GM11168 (cell line): ENCODE results near the gene TSC22D3.
"Not testable (repeated sequence)": the region's sequence is repeated elsewhere in the genome, so short reads cannot be mapped to it uniquely, and the experiment has no call there.

ENCODE experiments used
- in situ Hi-C: fragments of 300-500 bp; cut with MboI; formaldehyde crosslinking; loops from one replicate; pipeline ENCODE4 v1.12.0; 2022; ENCODE audit warnings: low sequenced_read_pairs; ENCODE audit not compliant: unreplicated experiment

The TSC22D3 gene

DNA sequence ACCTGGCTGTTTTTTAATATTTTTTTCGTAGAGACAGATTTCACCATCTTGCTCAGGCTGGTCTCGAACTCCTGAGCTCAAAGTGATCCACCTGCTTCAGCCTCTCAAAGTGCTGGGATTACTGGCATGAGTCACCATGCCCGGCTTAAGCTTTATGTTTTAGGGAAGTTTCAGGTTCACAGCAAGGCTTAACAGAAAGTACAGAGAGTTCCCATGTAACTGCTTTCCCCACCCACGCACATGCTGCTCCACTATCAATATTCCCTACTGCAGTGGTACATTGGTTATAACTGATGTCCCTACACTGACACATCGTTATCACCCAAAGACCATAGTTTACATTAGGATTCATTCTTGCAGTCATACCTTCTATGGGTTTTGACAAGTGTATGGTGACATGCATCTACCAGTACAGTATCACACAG lies 84.6 kb downstream of the TSC22D3 start:
- in situ Hi-C loops = no loop called here

DNA sequence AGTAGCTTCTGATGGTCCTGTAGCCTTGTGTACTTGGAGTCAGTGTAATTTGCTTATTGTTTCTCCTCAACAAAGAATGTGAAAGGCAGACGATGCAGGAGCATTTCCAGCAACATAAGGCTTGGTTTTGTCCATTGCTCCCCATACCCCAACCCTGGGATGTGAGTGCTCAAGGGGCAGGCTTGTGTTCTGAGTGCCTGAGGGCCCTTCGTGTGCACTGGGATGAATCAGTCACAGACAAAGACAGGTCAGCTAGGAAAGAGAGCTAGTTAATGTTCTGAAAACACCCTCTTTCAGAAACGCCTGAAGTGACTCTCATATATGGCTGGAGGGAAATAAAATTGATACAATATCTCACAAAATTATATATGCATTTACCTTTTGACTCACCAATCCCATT lies 88.1 kb downstream of the TSC22D3 start:
- in situ Hi-C loops = no loop called here

DNA sequence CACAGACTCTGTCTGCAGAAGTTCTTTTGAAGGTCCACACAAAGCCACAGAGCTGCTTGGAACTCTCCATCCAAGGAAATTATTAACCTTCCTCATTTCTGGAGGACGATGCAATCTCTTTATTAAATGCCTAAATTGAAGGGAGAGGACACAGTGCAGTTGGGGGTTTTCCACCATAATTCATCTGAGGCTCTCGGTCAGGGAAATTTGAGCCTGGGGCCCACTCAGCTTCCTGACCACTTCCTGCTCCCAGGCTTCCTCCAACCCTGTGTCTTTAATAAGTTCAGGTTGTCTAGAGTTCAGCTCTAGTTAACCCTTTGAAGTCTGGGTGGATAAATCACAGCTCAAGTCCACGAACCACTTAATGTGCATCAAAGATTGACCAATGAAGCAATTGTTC lies 88.8 kb downstream of the TSC22D3 start:
- in situ Hi-C loops = no loop called here

DNA sequence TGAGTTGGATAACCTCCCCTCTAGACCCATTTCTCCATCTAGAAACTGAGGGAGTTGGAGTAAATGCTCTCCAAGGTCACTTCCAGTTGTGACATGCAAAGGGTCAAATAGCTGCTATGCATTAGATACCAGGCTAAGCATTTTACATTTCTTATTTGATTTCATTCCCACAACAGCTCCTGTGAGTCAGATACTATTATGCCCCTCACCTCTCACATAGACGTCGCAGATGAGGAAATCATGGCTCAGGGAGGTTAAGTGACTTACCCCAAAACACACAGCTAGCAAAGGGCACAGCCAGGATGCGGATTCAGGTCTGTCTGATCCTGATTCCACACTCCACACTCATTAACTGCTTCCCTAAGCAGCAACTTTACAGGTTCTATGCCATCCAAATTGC lies 89.6 kb downstream of the TSC22D3 start:
- in situ Hi-C loops = no loop called here

DNA sequence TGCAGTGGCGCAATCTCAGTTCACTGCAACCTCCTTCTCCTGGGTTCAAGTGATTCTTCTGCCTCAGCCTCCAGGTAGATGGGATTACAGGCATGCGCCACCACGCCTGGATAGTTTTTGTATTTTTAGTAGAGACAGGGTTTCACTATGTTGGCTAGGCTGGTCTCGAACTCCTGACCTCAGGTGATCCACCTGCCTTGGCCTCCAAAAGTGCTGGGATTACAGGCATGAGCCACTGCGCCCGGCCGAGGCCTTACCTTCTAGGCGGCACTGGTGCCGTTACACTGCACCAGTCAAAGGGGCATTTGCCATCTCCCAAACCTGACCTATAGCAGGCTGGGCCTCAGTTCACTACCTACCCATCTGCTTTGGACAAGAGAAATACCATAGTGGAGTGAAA lies 90.0 kb downstream of the TSC22D3 start:
- in situ Hi-C loops = not testable (repeated sequence)

DNA sequence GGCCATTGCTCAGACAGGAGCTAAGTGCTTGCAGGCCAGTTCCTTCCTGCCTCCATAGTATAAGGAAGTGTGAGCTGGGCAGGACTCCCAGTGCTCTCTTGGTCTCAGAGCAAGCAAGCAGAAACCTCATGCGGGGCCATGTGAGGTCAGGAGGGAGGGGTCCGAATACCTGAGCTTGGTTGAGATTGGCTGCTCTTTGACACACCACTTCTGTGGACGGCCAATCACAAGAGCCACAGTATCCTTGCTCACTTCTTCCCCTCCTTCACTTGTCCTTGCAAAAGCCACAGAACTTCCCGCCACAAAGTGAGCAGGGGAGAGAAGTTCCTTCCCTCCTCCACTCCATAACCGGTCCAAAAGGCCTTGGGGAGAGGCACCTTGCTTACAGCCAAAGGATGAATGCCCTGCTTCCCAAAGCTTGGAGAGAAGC lies 90.6 kb downstream of the TSC22D3 start:
- in situ Hi-C loops = no loop called here

DNA sequence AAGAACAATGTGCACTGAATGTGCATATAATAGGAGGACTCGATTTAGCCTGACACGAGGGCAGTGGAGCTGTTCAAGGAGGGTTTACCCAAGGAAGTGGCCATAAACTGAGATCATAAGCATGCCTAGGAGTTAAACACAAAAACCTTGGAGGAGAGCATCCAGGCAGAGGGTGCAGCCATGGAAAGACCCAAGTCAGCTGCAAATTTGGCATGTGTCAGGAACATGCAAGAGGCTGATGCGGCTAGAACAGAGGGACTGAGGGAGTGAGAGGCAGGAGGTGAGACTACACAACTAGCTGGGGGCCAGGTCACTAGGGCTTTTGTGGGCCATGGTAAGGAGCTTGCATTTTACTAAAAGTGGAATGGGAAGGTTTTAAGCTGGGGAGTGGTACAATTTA lies 91.7 kb downstream of the TSC22D3 start:
- in situ Hi-C loops = no loop called here

DNA sequence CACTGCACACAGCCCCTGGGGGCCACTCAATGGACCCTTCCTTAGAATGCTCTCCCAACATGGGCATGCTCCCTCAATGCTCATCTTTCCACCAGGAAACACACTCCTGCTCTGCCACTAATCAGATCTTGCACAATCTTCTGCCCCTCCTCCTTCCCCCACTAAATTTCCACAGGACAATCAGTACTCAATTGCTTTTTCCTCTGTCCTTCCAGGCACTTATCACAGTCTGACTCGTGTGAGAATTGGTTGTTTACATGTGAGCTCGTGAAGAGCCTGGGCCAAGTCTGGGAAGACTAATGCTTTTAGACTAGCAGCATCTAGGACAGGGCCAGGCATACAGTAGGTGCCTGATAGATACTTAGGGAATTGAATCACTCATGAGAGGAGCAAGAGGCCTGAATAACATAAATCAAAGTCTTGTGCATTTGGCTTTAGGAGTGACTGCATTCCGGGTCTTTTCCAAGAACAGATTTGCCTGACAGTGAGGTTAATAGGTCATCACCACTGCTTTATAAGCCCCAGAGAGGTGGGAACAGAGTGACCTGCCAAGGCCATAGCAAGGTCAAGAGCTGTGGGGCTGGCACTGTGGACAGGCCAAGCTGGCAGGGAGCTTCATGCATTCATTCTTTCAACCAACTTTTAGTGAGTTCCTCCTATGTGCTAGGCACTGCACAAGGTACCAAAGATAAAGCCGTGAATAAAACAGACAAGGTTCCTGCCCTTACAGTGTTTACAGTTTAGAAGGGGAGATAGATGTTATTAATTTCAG lies 92.3 kb downstream of the TSC22D3 start:
- in situ Hi-C loops = no loop called here

DNA sequence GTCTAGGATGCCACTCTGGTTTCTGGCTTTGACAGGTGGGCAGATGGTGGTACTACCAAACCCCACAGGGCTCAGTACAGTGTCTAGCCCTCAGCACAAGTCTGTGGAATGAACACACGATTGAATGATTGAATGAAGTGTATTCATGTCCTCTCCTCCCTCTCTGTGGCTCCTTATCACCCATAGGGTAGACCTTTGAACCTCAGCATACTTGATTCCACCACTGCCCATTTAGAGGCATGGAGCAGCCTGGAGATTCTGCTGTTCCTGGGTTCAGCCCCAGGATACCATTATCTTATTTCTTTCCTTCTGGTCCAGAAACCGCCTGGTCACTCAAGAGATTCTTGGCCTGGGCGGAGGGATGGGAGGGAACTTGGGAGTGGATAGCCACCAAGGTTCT lies 93.3 kb downstream of the TSC22D3 start:
- in situ Hi-C loops = no loop called here

DNA sequence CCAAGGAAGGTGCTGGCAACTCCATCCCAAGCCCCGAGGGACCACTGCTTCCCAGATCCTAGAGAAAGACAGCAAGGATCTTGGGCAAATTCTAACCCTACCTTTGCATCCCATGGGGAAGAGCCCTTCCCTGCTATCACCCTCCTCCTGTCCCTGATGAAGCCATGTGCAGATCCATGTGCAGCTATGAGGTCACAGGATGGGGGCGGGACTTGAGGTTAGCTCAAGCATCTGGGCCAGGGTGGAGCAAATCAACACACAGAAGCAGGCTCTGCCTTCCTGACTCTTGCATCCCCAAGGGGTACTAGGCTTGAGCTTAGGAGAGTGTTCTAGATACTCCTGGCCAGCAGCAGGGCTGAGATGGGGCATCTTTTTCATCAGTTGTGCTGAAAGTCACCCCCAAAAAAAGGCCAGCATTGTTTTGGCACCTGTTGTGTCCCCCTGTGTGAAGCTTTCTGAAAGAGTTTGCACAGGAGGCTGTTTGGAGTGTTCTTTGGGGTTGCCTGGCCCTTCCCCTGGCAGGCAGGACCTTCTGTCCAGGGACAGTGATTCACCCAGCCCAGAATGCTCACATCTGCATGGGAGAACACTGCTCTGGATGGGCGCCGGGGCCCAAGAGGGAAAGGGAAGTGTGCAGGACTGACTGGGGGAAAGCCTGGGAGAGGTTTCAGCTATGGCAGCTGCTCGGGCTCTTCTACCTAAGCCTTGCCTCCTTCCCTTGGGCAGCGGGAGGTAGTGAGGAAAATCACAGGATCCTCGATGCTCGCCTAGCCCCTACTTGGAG lies 96.4 kb downstream of the TSC22D3 start:
- in situ Hi-C loops = loop anchor here (5.0 kb wide), 1 partner anchor 33 kb away; no protein-coding TSS in a partner anchor

DNA sequence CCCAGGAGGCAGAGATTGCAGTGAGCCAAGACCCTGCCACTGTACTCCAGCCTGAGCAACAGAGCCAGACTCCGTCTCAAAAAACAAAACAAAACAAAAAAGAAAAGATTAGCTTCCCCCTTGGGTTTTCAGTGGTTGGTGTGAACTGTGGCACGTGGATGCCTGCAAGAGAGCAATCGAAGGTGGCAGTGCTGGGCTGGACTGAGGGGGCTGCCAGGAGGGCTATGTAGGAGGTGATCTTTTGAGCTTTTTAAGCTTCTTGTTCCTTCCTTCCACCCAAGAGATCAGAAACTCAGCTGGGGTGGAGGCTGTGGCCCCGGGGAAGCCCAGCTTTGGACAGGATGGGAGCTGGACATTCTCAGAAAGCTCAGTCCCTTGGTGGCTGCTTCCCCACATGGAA lies 97.7 kb downstream of the TSC22D3 start:
- in situ Hi-C loops = loop anchor here (5.0 kb wide), 1 partner anchor 34 kb away; no protein-coding TSS in a partner anchor

DNA sequence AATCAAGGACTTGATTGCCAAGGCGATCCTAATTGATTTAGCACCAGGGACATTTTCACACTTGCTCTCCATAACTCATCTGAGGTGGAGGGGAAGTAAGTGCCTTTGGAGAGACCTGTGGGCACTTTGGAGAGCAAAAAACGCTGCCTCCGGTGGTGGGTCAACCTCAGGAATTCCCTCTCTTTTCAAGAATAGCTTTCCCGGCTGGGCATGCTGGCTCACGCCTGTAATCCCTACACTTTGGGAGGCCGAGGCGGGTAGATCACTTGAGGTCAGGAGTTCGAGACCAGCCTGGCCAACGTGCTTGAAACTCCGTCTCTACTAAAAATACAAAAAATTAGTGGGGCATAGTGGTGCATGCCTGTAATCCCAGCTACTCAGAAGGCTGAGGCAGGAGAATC lies 98.1 kb downstream of the TSC22D3 start:
- in situ Hi-C loops = loop anchor here (5.0 kb wide), 1 partner anchor 35 kb away; no protein-coding TSS in a partner anchor

DNA sequence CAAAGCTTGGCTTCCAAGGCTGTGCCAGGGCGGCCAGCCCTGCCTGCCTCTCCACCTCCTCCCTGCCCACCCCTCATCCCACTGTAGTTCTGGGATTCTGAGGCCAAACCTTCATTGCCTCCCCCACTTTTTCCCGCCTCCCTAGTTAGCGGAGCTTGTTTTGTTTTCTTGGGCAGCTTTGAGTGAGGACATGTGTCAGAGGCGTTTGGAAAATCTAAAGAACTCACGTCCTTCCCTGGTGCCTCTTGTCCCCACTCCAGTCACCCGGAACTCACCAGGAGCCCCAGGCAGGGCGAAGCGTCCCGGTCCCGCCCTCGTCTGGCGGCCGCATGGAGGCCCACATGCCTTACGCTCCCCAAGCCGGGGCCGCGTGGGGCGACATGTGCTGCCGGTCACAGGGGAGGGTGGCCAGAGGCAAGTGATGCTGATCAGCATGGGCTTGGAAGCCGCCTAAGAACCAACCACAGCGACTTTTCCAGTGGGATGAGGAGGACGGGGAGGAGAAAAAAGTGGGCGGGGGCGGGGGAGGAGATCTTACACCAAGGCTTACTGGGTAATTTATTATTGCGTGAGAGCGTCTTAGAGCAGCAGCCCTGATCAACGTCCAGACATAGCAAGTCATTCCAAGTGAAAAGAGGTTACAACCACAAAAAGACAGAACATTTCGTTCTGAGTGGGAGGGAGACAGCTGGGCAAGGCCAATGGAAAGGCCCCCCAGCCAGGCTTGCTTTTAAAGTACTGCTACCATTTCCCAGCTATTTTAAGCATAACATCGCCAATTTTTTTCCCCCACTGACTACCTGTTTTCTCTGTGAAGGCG lies 98.8 kb downstream of the TSC22D3 start:
- in situ Hi-C loops = loop anchor here (5.0 kb wide), 1 partner anchor 36 kb away; no protein-coding TSS in a partner anchor

DNA sequence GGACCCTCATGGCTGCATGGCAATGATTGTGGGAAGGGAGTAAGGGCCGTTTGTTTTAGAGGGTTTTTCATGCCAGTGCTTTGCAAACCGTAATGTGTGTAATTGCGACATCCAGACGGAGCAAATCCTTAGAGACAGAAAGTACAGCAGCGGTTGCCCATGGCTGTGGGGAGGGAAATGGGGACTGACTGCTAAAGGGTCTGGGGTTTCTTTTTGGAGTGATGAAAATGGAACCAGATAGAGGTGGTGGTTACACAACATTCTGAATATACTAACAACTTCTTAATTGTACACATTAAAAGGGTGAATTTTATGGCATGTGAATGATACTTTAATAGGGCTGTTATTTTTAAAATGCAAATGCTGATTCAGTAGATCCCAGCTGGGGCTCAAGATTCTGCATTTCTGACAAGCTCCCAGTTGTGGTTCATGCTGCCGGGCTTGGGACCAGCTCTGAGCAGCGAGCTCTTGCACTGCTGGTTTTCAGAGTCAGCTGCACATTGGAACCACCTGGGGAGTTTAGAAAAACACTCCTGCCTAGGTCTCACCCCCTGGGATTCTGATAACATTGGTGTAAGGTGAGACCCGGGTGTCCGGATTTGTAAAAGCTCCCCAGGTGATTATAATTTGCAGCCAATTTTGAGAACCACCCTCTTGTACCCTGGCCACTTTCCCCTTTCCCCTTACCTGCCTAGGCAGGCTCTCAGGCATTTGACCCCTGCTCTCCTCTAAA lies 99.6 kb downstream of the TSC22D3 start:
- in situ Hi-C loops = loop anchor here (5.0 kb wide), 1 partner anchor 36 kb away; no protein-coding TSS in a partner anchor

DNA sequence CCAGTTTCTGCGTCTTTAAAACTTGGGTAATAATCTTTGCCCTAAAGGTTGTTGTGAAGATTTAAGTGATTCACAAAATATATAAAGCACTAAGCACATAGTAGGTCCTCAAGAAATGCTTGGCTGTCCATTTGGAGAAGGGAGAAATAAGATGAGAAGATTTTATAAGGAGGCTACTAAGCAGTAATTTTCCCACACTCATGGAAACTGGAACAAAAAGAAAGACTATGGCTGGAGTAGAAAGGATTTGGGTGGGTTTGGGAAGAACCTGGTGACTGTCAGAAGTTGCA lies 100.3 kb downstream of the TSC22D3 start:
- in situ Hi-C loops = loop anchor here (5.0 kb wide), 1 partner anchor 37 kb away; no protein-coding TSS in a partner anchor

DNA sequence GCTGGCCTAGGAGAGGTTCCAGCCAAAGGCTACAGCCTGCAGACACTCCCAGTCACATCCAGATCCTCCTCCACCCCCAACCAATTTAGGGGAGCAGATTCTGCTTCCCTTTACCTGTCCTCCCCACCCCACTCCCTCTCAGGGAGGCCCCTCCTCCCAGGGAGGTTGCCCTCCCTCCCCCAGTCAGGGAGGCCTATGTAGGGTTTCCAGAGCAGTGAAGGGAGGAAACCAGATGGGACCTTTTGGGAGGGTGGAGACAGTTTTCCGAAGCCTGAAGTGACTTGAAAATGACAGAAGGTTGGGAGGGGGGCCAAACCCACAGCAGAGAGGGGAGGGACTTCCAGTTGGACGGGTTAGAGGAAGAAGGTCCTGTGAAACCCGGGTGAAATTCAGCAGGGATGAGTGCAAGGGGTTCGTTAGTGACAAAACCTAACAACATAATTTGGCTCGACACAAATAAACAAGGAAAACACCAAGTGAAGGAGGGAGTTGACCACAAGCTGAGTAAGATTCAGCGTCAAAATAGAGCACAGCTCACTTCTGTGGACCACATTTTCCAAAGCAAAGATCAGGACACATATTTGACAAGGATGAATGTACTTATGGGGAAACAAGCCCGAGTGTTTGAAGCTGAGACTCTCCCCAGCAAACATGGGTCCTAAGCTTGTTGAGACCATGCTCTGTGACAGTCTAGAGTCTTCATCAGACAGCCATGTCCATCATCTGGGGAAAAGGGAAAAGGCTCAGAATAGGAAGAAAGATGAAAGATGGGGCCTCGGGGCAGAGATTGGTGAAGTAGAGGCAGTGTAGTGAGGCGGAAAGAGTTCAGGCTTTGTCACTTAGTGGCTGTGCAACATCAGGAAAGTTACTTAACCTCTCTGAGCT lies 100.9 kb downstream of the TSC22D3 start:
- in situ Hi-C loops = loop anchor here (5.0 kb wide), 1 partner anchor 38 kb away; no protein-coding TSS in a partner anchor

DNA sequence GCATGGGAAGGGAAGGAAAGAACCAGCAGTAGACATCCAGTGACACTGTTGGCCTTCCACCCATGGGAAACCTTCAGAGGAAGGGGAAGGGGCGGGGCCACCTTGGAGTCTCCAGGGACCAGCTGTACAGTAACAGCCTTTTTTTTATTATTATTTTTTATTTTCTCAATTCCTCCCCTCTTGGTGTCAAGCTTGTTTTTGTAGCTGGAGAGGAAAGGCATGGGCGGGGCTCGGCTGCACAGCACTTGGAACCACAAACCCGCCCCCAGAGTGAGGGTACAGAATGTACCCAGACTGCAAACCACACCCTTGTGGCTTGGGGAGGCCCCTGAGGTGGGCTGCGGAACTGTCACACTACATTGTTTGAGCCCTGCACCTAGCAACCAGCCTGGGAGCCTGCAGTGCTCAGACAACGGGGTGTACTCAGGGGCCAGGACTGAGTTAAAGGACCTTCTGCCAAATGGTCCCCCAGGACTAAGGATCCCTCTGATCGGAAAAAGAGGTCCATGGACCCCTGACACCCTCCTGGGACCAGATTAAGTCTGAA lies 101.6 kb downstream of the TSC22D3 start:
- in situ Hi-C loops = no loop called here

DNA sequence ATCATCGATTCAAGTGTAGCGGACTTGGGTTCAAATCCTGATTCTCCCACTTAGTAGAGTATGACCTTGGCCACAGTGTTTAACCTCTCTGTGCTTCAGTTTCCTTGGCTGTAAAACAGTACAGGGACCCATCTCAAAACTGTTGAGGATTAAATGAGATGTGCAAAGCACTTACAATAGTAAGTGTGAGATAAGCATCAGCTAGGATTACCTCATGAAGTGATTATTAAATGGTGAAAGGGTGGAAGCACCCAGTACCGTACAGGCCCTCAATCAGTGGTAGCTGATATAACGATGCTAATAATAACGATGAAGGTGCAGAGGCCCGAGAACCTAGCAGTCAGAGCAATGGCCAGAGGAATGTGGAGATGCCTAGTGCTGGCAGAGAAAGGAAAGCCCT lies 102.2 kb downstream of the TSC22D3 start:
- in situ Hi-C loops = no loop called here

DNA sequence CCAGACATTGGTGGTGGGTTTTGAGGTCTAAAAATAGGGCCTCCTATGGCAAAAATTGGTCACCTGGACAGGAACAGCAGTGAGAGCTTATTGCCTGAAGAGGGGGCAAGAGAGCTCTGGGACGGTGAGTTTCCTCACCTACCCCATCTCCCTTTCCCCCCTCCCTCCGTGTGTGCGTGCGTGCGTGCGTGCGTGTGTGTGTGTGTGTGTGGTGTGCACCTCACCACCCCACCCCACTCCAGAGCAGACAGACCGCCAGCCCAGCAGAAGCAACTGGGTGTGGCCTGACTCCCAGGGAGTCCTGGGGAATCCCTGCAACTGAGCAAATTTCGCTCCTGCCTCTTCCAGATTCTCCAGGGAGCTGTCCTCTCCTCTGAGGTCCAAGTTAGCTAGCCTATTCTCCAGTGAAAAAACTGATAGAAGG lies 102.6 kb downstream of the TSC22D3 start:
- in situ Hi-C loops = no loop called here
